HepG2 (cell line): ENCODE results near the gene SPATA12. TPM values are rescaled to one million over a fixed set of nuclear protein-coding genes. Genes with fewer than 3 reads are reported as not detected.

ENCODE experiments used
- ATAC-seq: fragments of 200-7000 bp; cut with Tn5 transposase; 3 replicates; pipeline ENCODE4 v1.9.1; 2020; ENCODE audit warnings: mild to moderate bottlenecking, moderate library complexity
- BruUV-seq: library from RNA; stranded (reverse); fragments of 400-500 nt; replicated peaks from 2 replicates; lab custom pipeline; 2021; lab: Mats Ljungman, UMichigan
- CTCF ChIA-PET: fragments of 300-600 bp; formaldehyde crosslinking; extraction: SDS; loops from one replicate; lab custom pipeline; 2021; ENCODE audit warnings: low total read pairs, inconsistent platforms, low intra/inter-chr PET ratio; lab: Yijun Ruan, JAX
- POLR2A ChIA-PET: fragments of 350-600 bp; sonication (Branson Sonifier 250); formaldehyde crosslinking; loops from one replicate; lab custom pipeline; 2020; ENCODE audit warnings: antibody characterized with exemption, inconsistent platforms; lab: Yijun Ruan, JAX
- DNase-seq: peaks from one replicate; pipeline ENCODE4 v3.0.0-alpha.2; 2015; ENCODE audit warnings: low spot score
- FAIRE-seq: peaks from 3 replicates; lab custom pipeline; 2011; peaks lifted over from hg19 to GRCh38; lab: Jason Lieb, UNC
- H2AFZ ChIP-seq: one replicate; pipeline ENCODE4 v1.6.1; 2011; ENCODE audit warnings: low read length, inconsistent platforms
- H3K27ac ChIP-seq: fragments of 300-600 bp; 3 replicates; pipeline ENCODE4 v1.8.0; 2011; ENCODE audit warnings: mixed run types, mild to moderate bottlenecking, mixed read lengths, low read length, inconsistent platforms; ENCODE audit not compliant: insufficient read depth; ENCODE audit errors: extremely low read length
- H3K27me3 ChIP-seq, 2 experiments: fragments of 200-600 bp in 1 of 2; 2 replicates in 1 of 2; 3 replicates in 1 of 2; pipeline versions ENCODE4 v1.6.0 to v1.8.0; 2011; ENCODE audit warnings: low read length in 2 of 2, mild to moderate bottlenecking in 2 of 2, moderate library complexity in 2 of 2, inconsistent platforms in 1 of 2; ENCODE audit not compliant: insufficient read depth in 2 of 2, control insufficient read depth in 1 of 2
- H3K36me3 ChIP-seq, 2 experiments: fragments of 200-600 bp in 1 of 2; replicated peaks in 1 of 2; 2 replicates in 1 of 2; 3 replicates in 1 of 2; pipeline versions ENCODE4 v1.5.1 to v1.8.0; 2011; ENCODE audit warnings: low read length in 2 of 2, inconsistent platforms in 1 of 2; ENCODE audit not compliant: insufficient read depth in 2 of 2, control insufficient read depth in 1 of 2
- H3K4me1 ChIP-seq: 2 replicates; pipeline ENCODE4 v1.5.1; 2012; ENCODE audit warnings: low read length, inconsistent platforms; ENCODE audit not compliant: insufficient read depth
- H3K4me2 ChIP-seq: 2 replicates; pipeline ENCODE4 v1.6.0; 2011; ENCODE audit warnings: low read depth, low read length, inconsistent platforms
- H3K4me3 ChIP-seq, 3 experiments: fragments of 200-600 bp in 1 of 3; sonication (generic), shearing (Covaris generic) in 1 of 3; replicated peaks in 1 of 3; 2 replicates each; pipeline ENCODE4 v1.5.1; 2011 to 2016; ENCODE audit warnings: low read length in 3 of 3, inconsistent platforms in 2 of 3, low read depth in 2 of 3, mild to moderate bottlenecking in 2 of 3, control low read depth in 1 of 3, mixed read lengths in 1 of 3; ENCODE audit not compliant: insufficient read depth in 1 of 3
- H3K79me2 ChIP-seq: one replicate; pipeline ENCODE4 v1.6.1; 2011; ENCODE audit warnings: low read length, inconsistent platforms; ENCODE audit not compliant: insufficient read depth
- H3K9ac ChIP-seq: 2 replicates; pipeline ENCODE4 v1.6.0; 2011; ENCODE audit warnings: mild to moderate bottlenecking, low read depth, low read length, inconsistent platforms; ENCODE audit not compliant: insufficient read depth
- H3K9me3 ChIP-seq: 2 replicates; pipeline ENCODE4 v1.5.1; 2012; ENCODE audit warnings: mild to moderate bottlenecking, low read length
- H4K20me1 ChIP-seq: 2 replicates; pipeline ENCODE4 v1.6.0; 2011; ENCODE audit warnings: inconsistent platforms, mild to moderate bottlenecking, low read length, moderate library complexity; ENCODE audit not compliant: insufficient read depth
- FIP1L1 ChIP-seq: fragments of 200-400 bp; formaldehyde crosslinking; IDR thresholded peaks from 2 replicates; pipeline ENCODE4 v1.6.1; 2018; ENCODE audit warnings: low read depth, mild to moderate bottlenecking, low read length, moderate library complexity, borderline replicate concordance; ENCODE audit not compliant: insufficient read depth
- HNF4A ChIP-seq: sonication (generic); formaldehyde crosslinking; IDR thresholded peaks from 2 replicates; pipeline ENCODE4 v1.4.0; 2020; ENCODE audit warnings: missing genetic modification reagents
- NONO ChIP-seq, 2 experiments: fragments of 450-650 bp in 1 of 2; sonication (generic) in 1 of 2; formaldehyde crosslinking in 1 of 2; IDR thresholded peaks in 1 of 2; conservative IDR thresholded peaks in 1 of 2; 2 replicates each; pipeline versions ENCODE4 v1.6.1 to v1.8.0; 2017 to 2022; ENCODE audit warnings: mild to moderate bottlenecking in 1 of 2, missing genetic modification reagents in 1 of 2, moderate library complexity in 1 of 2
- PHF21A ChIP-seq: sonication (generic); formaldehyde crosslinking; IDR thresholded peaks from 2 replicates; pipeline ENCODE4 v1.5.0; 2020; ENCODE audit warnings: mild to moderate bottlenecking, missing genetic modification reagents
- RCOR2 ChIP-seq: IDR thresholded peaks from 2 replicates; pipeline ENCODE4 v1.6.1; 2016; ENCODE audit warnings: missing biosample characterization, missing genetic modification reagents
- RFXANK ChIP-seq: IDR thresholded peaks from 2 replicates; pipeline ENCODE4 v1.6.1; 2016
- RXRA ChIP-seq: sonication (generic); formaldehyde crosslinking; IDR thresholded peaks from 2 replicates; pipeline ENCODE4 v1.5.1; 2020; ENCODE audit warnings: missing genetic modification reagents
- TAF1 ChIP-seq: sonication (generic); formaldehyde crosslinking; IDR thresholded peaks from 2 replicates; pipeline ENCODE4 v1.4.0; 2020; ENCODE audit warnings: missing genetic modification reagents
- ZFX ChIP-seq: sonication (generic); formaldehyde crosslinking; IDR thresholded peaks from 2 replicates; pipeline ENCODE4 v1.4.0; 2020; ENCODE audit warnings: mild to moderate bottlenecking, low read depth, missing genetic modification reagents, moderate library complexity
- ZNF781 ChIP-seq: sonication (generic); formaldehyde crosslinking; IDR thresholded peaks from 2 replicates; pipeline ENCODE4 v1.5.1; 2020; ENCODE audit warnings: borderline replicate concordance, mild to moderate bottlenecking, missing genetic modification reagents; ENCODE audit errors: not compliant biosample characterization
- in situ Hi-C: cut with HindIII; loops from 2 replicates; pipeline ENCODE4 v1.10.0; 2017; ENCODE audit warnings: low pct_unique_long_range_greater_than_20kb; ENCODE audit not compliant: extremely low pct_ligation_motif_present
- intact Hi-C: fragments of 100-400 bp; cut with micrococcal nuclease; formaldehyde crosslinking; loops from one replicate; pipeline ENCODE4 v1.10.0; 2022; ENCODE audit not compliant: unreplicated experiment
- polyA plus RNA-seq, 8 experiments: library from polyadenylated mRNA; depleted of rRNA in 3 of 8; stranded (reverse) in 7 of 8; unstranded in 1 of 8; fragments of >200 nt; fragmentation: Illumina TruSeq in 4 of 8; extraction: Trizol in 4 of 8; gene quantifications; 2 replicates each; pipeline versions ENCODE4 v1.2.1 to v1.2.3, GENCODE V29; 2011 to 2016; ENCODE audit warnings: low read depth in 4 of 8, missing spikeins in 1 of 8, mixed read lengths in 1 of 8; ENCODE audit not compliant: insufficient read depth in 1 of 8
- total RNA-seq, 5 experiments: library from RNA; depleted of rRNA; stranded (reverse); fragments of >200 nt; fragmentation: Illumina TruSeq; extraction: Trizol; gene quantifications; 2 replicates each; pipeline ENCODE4 v1.2.3, GENCODE V29; 2016; ENCODE audit warnings: low read depth in 1 of 5
- TF ChIP-seq, protein P1 (sequence below): sonication (generic); formaldehyde crosslinking; IDR thresholded peaks from 2 replicates; pipeline ENCODE4 v1.4.0; 2020; ENCODE audit warnings: mild to moderate bottlenecking, missing genetic modification reagents
- TF ChIP-seq, protein P2 (sequence below): sonication (generic); formaldehyde crosslinking; IDR thresholded peaks from 2 replicates; pipeline ENCODE4 v1.4.0; 2020; ENCODE audit warnings: mild to moderate bottlenecking, missing genetic modification reagents
- TF ChIP-seq, protein P3 (sequence below): sonication (generic); formaldehyde crosslinking; IDR thresholded peaks from 2 replicates; pipeline ENCODE4 v1.4.0; 2020; ENCODE audit warnings: missing genetic modification reagents, borderline replicate concordance
- TF ChIP-seq, protein P4 (sequence below): sonication (generic); formaldehyde crosslinking; IDR thresholded peaks from 2 replicates; pipeline ENCODE4 v1.4.0; 2020; ENCODE audit warnings: missing genetic modification reagents

Gene SPATA12
- total and polyA plus RNA-seq, 2 of the 13 experiments (the other 11 are each of a cell fraction or from before 2014, with no cell fraction given) = 0.09 to 0.25 TPM

DNA sequence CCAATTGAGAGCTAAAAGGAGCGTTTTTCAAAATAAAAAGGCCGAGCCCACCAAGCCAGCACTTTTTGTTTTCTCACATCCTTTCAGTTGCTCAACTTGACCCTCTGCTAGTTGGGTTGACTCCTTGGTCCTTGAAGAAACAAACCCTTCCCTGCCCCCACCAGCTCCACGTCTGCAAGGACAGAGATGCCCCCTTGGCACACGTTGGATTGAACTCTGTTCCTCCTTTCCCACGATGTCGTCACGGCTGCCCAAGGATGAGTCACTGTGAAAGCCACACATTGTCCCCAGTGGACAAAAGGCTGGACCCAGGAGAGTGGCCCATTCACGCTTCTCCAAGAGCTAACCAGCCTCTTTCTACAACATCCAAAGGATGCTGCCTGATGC, 43.0 kb upstream of the SPATA12 start (continued):
- TF ChIP-seq FIP1L1 (no peak), TAF1 (CRISPR knock-in tag) (no peak), RFXANK (CRISPR knock-in tag) (no peak), RXRA (CRISPR knock-in tag) (0 out of 2 replicates have a peak, but pooled peaks have one; percentile 16), HNF4A (CRISPR knock-in tag) (0 out of 2 replicates have a peak, but pooled peaks have one; percentile 4)

DNA sequence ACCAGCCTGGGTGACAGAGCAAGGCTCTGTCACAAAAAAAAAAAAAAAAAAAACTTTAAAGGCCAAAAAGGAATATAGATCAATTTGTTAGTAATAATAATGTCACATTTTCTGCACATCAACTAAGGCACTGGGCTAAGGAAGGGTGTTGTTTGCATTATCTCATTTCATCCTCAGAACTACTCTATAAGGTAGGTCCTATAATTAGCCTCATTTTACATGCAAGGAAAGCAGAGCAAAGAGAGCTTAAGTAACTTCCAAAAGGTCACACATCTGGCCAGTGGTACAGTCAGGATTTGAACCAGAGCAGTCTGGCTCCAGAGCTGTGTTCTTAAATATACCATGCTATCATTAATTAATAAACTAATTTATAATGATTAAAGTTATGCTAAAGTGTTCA, 42.2 kb upstream of the SPATA12 start:
- Histone ChIP-seq H3K9ac (no peak overlapping the region), H3K9me3 (no peaks in the 10 kb centered on the region), H3K4me3 (no peak overlapping the region), H3K79me2 (no peaks in the 10 kb centered on the region), H3K4me1 (peaks cover 20% of the 10 kb centered on the region), H3K27ac (no peak overlapping the region), H2AFZ (no peak overlapping the region), H3K27me3 (no peaks in the 10 kb centered on the region), H4K20me1 (no peaks in the 10 kb centered on the region), H3K4me2 (no peak overlapping the region), H3K36me3 (no peaks in the 10 kb centered on the region)
- TF ChIP-seq NONO (IDR thresholded peaks at IDR 0.05) (no peak), NONO (CRISPR knock-in tag; conservative IDR thresholded peaks at IDR 0.05) (no peak), ZFX (CRISPR knock-in tag) (no peak), RCOR2 (CRISPR knock-in tag) (no peak), PHF21A (CRISPR knock-in tag) (no peak), ZNF781 (CRISPR knock-in tag) (no peak)
- TF ChIP-seq, protein P1, sequence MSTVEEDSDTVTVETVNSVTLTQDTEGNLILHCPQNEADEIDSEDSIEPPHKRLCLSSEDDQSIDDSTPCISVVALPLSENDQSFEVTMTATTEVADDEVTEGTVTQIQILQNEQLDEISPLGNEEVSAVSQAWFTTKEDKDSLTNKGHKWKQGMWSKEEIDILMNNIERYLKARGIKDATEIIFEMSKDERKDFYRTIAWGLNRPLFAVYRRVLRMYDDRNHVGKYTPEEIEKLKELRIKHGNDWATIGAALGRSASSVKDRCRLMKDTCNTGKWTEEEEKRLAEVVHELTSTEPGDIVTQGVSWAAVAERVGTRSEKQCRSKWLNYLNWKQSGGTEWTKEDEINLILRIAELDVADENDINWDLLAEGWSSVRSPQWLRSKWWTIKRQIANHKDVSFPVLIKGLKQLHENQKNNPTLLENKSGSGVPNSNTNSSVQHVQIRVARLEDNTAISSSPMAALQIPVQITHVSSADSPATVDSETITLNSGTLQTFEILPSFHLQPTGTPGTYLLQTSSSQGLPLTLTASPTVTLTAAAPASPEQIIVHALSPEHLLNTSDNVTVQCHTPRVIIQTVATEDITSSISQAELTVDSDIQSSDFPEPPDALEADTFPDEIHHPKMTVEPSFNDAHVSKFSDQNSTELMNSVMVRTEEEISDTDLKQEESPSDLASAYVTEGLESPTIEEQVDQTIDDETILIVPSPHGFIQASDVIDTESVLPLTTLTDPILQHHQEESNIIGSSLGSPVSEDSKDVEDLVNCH (CRISPR knock-in tag) = no peak
- TF ChIP-seq, protein P2, sequence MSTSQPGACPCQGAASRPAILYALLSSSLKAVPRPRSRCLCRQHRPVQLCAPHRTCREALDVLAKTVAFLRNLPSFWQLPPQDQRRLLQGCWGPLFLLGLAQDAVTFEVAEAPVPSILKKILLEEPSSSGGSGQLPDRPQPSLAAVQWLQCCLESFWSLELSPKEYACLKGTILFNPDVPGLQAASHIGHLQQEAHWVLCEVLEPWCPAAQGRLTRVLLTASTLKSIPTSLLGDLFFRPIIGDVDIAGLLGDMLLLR = no peak
- TF ChIP-seq, protein P3, sequence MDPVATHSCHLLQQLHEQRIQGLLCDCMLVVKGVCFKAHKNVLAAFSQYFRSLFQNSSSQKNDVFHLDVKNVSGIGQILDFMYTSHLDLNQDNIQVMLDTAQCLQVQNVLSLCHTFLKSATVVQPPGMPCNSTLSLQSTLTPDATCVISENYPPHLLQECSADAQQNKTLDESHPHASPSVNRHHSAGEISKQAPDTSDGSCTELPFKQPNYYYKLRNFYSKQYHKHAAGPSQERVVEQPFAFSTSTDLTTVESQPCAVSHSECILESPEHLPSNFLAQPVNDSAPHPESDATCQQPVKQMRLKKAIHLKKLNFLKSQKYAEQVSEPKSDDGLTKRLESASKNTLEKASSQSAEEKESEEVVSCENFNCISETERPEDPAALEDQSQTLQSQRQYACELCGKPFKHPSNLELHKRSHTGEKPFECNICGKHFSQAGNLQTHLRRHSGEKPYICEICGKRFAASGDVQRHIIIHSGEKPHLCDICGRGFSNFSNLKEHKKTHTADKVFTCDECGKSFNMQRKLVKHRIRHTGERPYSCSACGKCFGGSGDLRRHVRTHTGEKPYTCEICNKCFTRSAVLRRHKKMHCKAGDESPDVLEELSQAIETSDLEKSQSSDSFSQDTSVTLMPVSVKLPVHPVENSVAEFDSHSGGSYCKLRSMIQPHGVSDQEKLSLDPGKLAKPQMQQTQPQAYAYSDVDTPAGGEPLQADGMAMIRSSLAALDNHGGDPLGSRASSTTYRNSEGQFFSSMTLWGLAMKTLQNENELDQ (CRISPR knock-in tag) = no peak
- TF ChIP-seq, protein P4, sequence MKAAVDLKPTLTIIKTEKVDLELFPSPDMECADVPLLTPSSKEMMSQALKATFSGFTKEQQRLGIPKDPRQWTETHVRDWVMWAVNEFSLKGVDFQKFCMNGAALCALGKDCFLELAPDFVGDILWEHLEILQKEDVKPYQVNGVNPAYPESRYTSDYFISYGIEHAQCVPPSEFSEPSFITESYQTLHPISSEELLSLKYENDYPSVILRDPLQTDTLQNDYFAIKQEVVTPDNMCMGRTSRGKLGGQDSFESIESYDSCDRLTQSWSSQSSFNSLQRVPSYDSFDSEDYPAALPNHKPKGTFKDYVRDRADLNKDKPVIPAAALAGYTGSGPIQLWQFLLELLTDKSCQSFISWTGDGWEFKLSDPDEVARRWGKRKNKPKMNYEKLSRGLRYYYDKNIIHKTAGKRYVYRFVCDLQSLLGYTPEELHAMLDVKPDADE = no peak
- DNase-seq (no peak), FAIRE-seq (no peak), ATAC-seq (no peak)
- ChIA-PET POLR2A (no interaction called here), CTCF (no interaction called here)
- intact Hi-C loops (no loop called here), in situ Hi-C loops (no loop called here)
- BruUV-seq = no TSS peak
